ENCODE measurements around the gene EXOC6B.

DNA sequence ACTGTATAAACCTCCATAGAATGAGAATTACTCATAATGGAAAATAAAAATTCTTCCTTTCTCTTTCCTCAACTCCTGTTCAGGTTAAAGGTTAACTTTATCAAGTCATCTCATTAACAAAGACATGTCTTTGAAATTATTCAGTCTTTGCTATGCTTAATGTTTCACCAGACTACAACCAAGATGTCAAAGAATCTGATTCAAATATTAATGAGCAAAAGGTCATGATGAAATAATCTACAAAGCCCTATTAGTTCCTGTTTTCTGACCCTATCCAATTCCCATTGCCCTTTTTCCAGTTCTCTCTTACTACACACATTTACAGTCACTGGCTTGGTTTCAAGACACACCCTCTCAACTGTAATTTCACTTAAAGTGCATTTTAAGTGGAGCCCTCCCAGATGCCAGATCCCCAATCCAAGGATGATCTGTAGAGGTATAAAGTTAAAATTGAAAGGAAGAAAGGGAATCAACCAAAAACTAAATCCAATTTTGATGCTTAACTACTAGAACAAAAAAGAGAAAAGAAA is 431.2 kb downstream of the EXOC6B start:
- no peak for TF ChIP-seq EZH2 (IDR thresholded peaks at IDR 0.05; ENCODE audit: borderline replicate concordance, low read depth, low read length, severe bottlenecking)
- TF ChIP-seq, protein P1, sequence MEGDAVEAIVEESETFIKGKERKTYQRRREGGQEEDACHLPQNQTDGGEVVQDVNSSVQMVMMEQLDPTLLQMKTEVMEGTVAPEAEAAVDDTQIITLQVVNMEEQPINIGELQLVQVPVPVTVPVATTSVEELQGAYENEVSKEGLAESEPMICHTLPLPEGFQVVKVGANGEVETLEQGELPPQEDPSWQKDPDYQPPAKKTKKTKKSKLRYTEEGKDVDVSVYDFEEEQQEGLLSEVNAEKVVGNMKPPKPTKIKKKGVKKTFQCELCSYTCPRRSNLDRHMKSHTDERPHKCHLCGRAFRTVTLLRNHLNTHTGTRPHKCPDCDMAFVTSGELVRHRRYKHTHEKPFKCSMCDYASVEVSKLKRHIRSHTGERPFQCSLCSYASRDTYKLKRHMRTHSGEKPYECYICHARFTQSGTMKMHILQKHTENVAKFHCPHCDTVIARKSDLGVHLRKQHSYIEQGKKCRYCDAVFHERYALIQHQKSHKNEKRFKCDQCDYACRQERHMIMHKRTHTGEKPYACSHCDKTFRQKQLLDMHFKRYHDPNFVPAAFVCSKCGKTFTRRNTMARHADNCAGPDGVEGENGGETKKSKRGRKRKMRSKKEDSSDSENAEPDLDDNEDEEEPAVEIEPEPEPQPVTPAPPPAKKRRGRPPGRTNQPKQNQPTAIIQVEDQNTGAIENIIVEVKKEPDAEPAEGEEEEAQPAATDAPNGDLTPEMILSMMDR (IDR thresholded peaks at IDR 0.05; ENCODE audit: borderline replicate concordance, extremely low read depth, low read length, poor library complexity, severe bottlenecking): no peak
